IMR-90 (cell line): Measurements from ENCODE around the gene RAB11B. TPM values are rescaled to one million over a fixed set of nuclear protein-coding genes. Genes with fewer than 3 reads are reported as not detected.

Experiments
- ATAC-seq: fragments of 200-7000 bp; cut with Tn5 transposase; 2 replicates; pipeline ENCODE4 v1.9.1; 2020; ENCODE audit warnings: low read depth, mild to moderate bottlenecking, moderate library complexity
- BruUV-seq: library from RNA; stranded (reverse); fragments of 400-500 nt; replicated peaks from 2 replicates; lab custom pipeline; 2021; lab: Mats Ljungman, UMichigan
- CTCF ChIA-PET: fragments of 300-600 bp; formaldehyde crosslinking; extraction: SDS; loops from one replicate; lab custom pipeline; 2021; ENCODE audit warnings: antibody characterized with exemption; lab: Yijun Ruan, JAX
- POLR2A ChIA-PET: fragments of 300-600 bp; sonication (Branson Sonifier 250); formaldehyde crosslinking; loops from one replicate; lab custom pipeline; 2022; ENCODE audit warnings: antibody characterized with exemption; ENCODE audit not compliant: unreplicated experiment; lab: Charles Lee
- DNase-seq: peaks from one replicate; pipeline ENCODE4 v3.0.0; 2013
- H2AFZ ChIP-seq: replicated peaks from 2 replicates; pipeline ENCODE3; 2013; ENCODE audit warnings: low read length, mild to moderate bottlenecking; ENCODE audit not compliant: poor library complexity
- H2AK5ac ChIP-seq: 2 replicates; pipeline ENCODE4 v1.6.1; 2013; ENCODE audit warnings: low read depth, low read length, inconsistent platforms
- H2AK9ac ChIP-seq: replicated peaks from 2 replicates; pipeline ENCODE3; 2013; ENCODE audit warnings: mild to moderate bottlenecking, low read depth, low read length, moderate library complexity; ENCODE audit not compliant: poor library complexity
- H2BK120ac ChIP-seq: 2 replicates; pipeline ENCODE4 v1.6.1; 2013; ENCODE audit warnings: low read depth, low read length, inconsistent platforms
- H2BK15ac ChIP-seq: 3 replicates; pipeline ENCODE4 v1.6.1; 2013; ENCODE audit warnings: low read depth, low read length, inconsistent platforms
- H2BK20ac ChIP-seq: 2 replicates; pipeline ENCODE4 v1.6.1; 2013; ENCODE audit warnings: low read depth, mild to moderate bottlenecking, inconsistent platforms, low read length, moderate library complexity
- H2BK5ac ChIP-seq: 2 replicates; pipeline ENCODE4 v1.6.1; 2013; ENCODE audit warnings: mild to moderate bottlenecking, low read depth, low read length, inconsistent platforms; ENCODE audit not compliant: poor library complexity, severe bottlenecking
- H3K14ac ChIP-seq: replicated peaks from 2 replicates; pipeline ENCODE4 v1.6.1; 2013; ENCODE audit warnings: low read depth, low read length, inconsistent platforms
- H3K18ac ChIP-seq: 2 replicates; pipeline ENCODE4 v1.6.1; 2013; ENCODE audit warnings: low read depth, low read length, control low read depth
- H3K23ac ChIP-seq: 2 replicates; pipeline ENCODE4 v1.6.1; 2013; ENCODE audit warnings: low read depth, low read length, inconsistent platforms
- H3K27ac ChIP-seq: 2 replicates; pipeline ENCODE4 v1.5.1; 2013; ENCODE audit warnings: mild to moderate bottlenecking, control low read depth, low read length; ENCODE audit not compliant: insufficient read depth
- H3K27me3 ChIP-seq: 2 replicates; pipeline ENCODE4 v1.6.1; 2013; ENCODE audit warnings: low read length; ENCODE audit not compliant: control insufficient read depth, insufficient read depth
- H3K36me3 ChIP-seq: 2 replicates; pipeline ENCODE4 v1.6.1; 2013; ENCODE audit warnings: low read length, mixed read lengths; ENCODE audit not compliant: control insufficient read depth, insufficient read depth
- H3K4ac ChIP-seq: 2 replicates; pipeline ENCODE4 v1.6.1; 2013; ENCODE audit warnings: low read depth, low read length, inconsistent platforms
- H3K4me1 ChIP-seq: 2 replicates; pipeline ENCODE4 v1.6.1; 2013; ENCODE audit warnings: low read length, mixed read lengths; ENCODE audit not compliant: control insufficient read depth, insufficient read depth
- H3K4me2 ChIP-seq: 2 replicates; pipeline ENCODE4 v1.6.1; 2013; ENCODE audit warnings: low read depth, mild to moderate bottlenecking, control low read depth, low read length, moderate library complexity
- H3K4me3 ChIP-seq: 2 replicates; pipeline ENCODE4 v1.5.1; 2013; ENCODE audit warnings: low read depth, mild to moderate bottlenecking, control low read depth, low read length, moderate library complexity; ENCODE audit not compliant: insufficient read depth
- H3K56ac ChIP-seq: 2 replicates; pipeline ENCODE4 v1.6.1; 2013; ENCODE audit warnings: low read length, inconsistent platforms; ENCODE audit not compliant: insufficient read depth; ENCODE audit errors: extremely low read depth
- H3K79me1 ChIP-seq, 2 experiments: 2 replicates each; pipeline ENCODE4 v1.6.1; 2013; ENCODE audit warnings: low read length in 2 of 2, inconsistent platforms in 1 of 2, low read depth in 1 of 2
- H3K9ac ChIP-seq: 2 replicates; pipeline ENCODE4 v1.6.1; 2013; ENCODE audit warnings: low read depth, low read length, control low read depth
- H3K9me1 ChIP-seq: 2 replicates; pipeline ENCODE4 v1.6.1; 2013; ENCODE audit warnings: low read length, inconsistent platforms; ENCODE audit not compliant: insufficient read depth
- H3K9me3 ChIP-seq: 2 replicates; pipeline ENCODE4 v1.6.1; 2013; ENCODE audit warnings: low read length; ENCODE audit not compliant: control insufficient read depth, insufficient read depth
- H4K20me1 ChIP-seq: 2 replicates; pipeline ENCODE4 v1.6.1; 2013; ENCODE audit warnings: low read length, inconsistent platforms; ENCODE audit not compliant: insufficient read depth
- H4K5ac ChIP-seq: 2 replicates; pipeline ENCODE4 v1.6.1; 2013; ENCODE audit warnings: mild to moderate bottlenecking, low read depth, low read length, control low read depth
- H4K8ac ChIP-seq, 2 experiments: 2 replicates each; pipeline ENCODE4 v1.6.1; 2013; ENCODE audit warnings: low read depth in 2 of 2, low read length in 2 of 2, control low read depth in 1 of 2, inconsistent platforms in 1 of 2
- H4K91ac ChIP-seq: 2 replicates; pipeline ENCODE4 v1.6.1; 2013; ENCODE audit warnings: low read depth, low read length, inconsistent platforms; ENCODE audit not compliant: insufficient read depth
- BHLHE40 ChIP-seq: fragments of 150-350 bp; IDR thresholded peaks from 2 replicates; pipeline ENCODE4 v1.6.1; 2016; ENCODE audit warnings: mild to moderate bottlenecking, low read depth, low read length
- CEBPB ChIP-seq: IDR thresholded peaks from 2 replicates; pipeline ENCODE4 v1.6.1; 2012; ENCODE audit warnings: low read depth, low read length, improper control_type of control experiment
- CTCF ChIP-seq: conservative IDR thresholded peaks from 2 replicates; pipeline ENCODE4 v1.5.1; 2012; ENCODE audit warnings: mild to moderate bottlenecking, low read depth, low read length, improper control_type of control experiment
- ELK1 ChIP-seq: fragments of 150-350 bp; IDR thresholded peaks from 2 replicates; pipeline ENCODE4 v1.6.1; 2016; ENCODE audit warnings: low read depth, mild to moderate bottlenecking, low read length, moderate library complexity, borderline replicate concordance
- FOS ChIP-seq: fragments of 150-350 bp; IDR thresholded peaks from 2 replicates; pipeline ENCODE4 v1.6.1; 2016; ENCODE audit warnings: low read depth, low read length
- MAFK ChIP-seq: IDR thresholded peaks from 2 replicates; pipeline ENCODE4 v1.6.1; 2012; ENCODE audit warnings: low read depth, low read length, improper control_type of control experiment
- MAZ ChIP-seq: IDR thresholded peaks from 2 replicates; pipeline ENCODE4 v1.6.1; 2012; ENCODE audit warnings: low read depth, mild to moderate bottlenecking, low read length, improper control_type of control experiment, moderate library complexity, borderline replicate concordance
- MXI1 ChIP-seq: IDR thresholded peaks from 2 replicates; pipeline ENCODE4 v1.6.1; 2012; ENCODE audit warnings: low read depth, mild to moderate bottlenecking, low read length, moderate library complexity, borderline replicate concordance
- NFE2L2 ChIP-seq: fragments of 150-350 bp; IDR thresholded peaks from 2 replicates; pipeline ENCODE4 v1.6.1; 2016; ENCODE audit warnings: low read depth, mild to moderate bottlenecking, low read length
- POLR2A ChIP-seq: IDR thresholded peaks from 2 replicates; pipeline ENCODE4 v1.6.1; 2012; ENCODE audit warnings: mild to moderate bottlenecking, low read depth, low read length
- RAD21 ChIP-seq: IDR thresholded peaks from 2 replicates; pipeline ENCODE4 v1.6.1; 2012; ENCODE audit warnings: low read length, improper control_type of control experiment
- RCOR1 ChIP-seq: IDR thresholded peaks from 2 replicates; pipeline ENCODE4 v1.6.1; 2012; ENCODE audit warnings: mild to moderate bottlenecking, low read length, improper control_type of control experiment; ENCODE audit not compliant: insufficient replicate concordance
- RFX5 ChIP-seq: IDR thresholded peaks from 2 replicates; pipeline ENCODE4 v1.8.0; 2012; ENCODE audit warnings: low read depth, mild to moderate bottlenecking, low read length, moderate library complexity
- SMC3 ChIP-seq: fragments of 150-350 bp; IDR thresholded peaks from 2 replicates; pipeline ENCODE4 v1.6.1; 2016; ENCODE audit warnings: low read depth, mild to moderate bottlenecking, antibody characterized with exemption, low read length, moderate library complexity
- USF2 ChIP-seq: fragments of 150-350 bp; IDR thresholded peaks from 2 replicates; pipeline ENCODE4 v1.6.1; 2017; ENCODE audit warnings: mild to moderate bottlenecking, antibody characterized with exemption, low read length, low read depth
- WGBS, 2 experiments: methylation state at CpG; one replicate each; pipeline versions ENCODE4 v1.1.5 to v1.1.7; 2013; ENCODE audit warnings: missing lambda C conversion rate in 2 of 2; ENCODE audit not compliant: insufficient read length in 1 of 2; ENCODE audit errors: extremely low coverage in 2 of 2; 5-methylcytosine and 5-hydroxymethylcytosine counted together
- dilution Hi-C: fragments of 300-500 bp; cut with HindIII; formaldehyde crosslinking; loops from one replicate; pipeline ENCODE4 v1.14.3; 2018; ENCODE audit warnings: low sequenced_read_pairs; ENCODE audit not compliant: unreplicated experiment
- in situ Hi-C: fragments of 300-500 bp; cut with MboI; formaldehyde crosslinking; loops from 3 replicates; pipeline ENCODE4 v1.14.3; 2019; ENCODE audit warnings: low sequenced_read_pairs, inconsistent platforms, mixed read lengths
- intact Hi-C: fragments of 100-400 bp; cut with micrococcal nuclease; formaldehyde crosslinking; loops from 2 replicates; pipeline ENCODE4 v1.10.0; 2022
- polyA plus RNA-seq, 3 experiments: library from polyadenylated mRNA; depleted of rRNA; stranded (reverse); fragments of >200 nt; gene quantifications; 2 replicates each; pipeline ENCODE4 v1.2.3, GENCODE V29; 2012; ENCODE audit warnings: low replicate concordance in 1 of 3
- total RNA-seq: library from RNA; depleted of rRNA; stranded (reverse); fragments of >200 nt; gene quantifications from 2 replicates; pipeline ENCODE4 v1.2.3, GENCODE V29; 2012

RAB11B gene
- total and polyA plus RNA-seq, 2 of the 4 experiments (the other 2 are of a cell fraction), result 8.2 to 117 TPM

- Histone ChIP-seq H2AK9ac (no peak overlapping the region), H3K4ac (no peak overlapping the region), H3K56ac (no peak overlapping the region), H3K9ac (no peak overlapping the region), H2AFZ (no peak overlapping the region), H2AK5ac (no peak overlapping the region), H3K27ac (no peak overlapping the region), H3K18ac (no peak overlapping the region), H4K8ac (no peak overlapping the region), H4K20me1 (no peaks in the 10 kb centered on the region), H3K4me2 (no peak overlapping the region), H3K14ac (no peak overlapping the region), H3K4me1 (peaks cover 2% of the 10 kb centered on the region; the same call in 1 of the 2 replicates), H3K27me3 (no peaks in the 10 kb centered on the region), H4K91ac (no peak overlapping the region), H3K36me3 (no peaks in the 10 kb centered on the region; the same call in 1 of the 2 replicates), H3K4me3 (no peak overlapping the region), H3K9me3 (no peaks in the 10 kb centered on the region), H2BK20ac (no peak overlapping the region), H3K9me1 (no peaks in the 10 kb centered on the region), H4K5ac (no peak overlapping the region), H3K79me1 (peaks cover 0 to 2% of the 10 kb centered on the region in 2 experiments; a peak in 1 of 4 replicates), H2BK120ac (no peak overlapping the region), H2BK5ac (no peak overlapping the region), H2BK15ac (no peak overlapping the region), H3K23ac (no peak overlapping the region)
- ATAC-seq, result no peak
- in situ Hi-C loops (no loop called here), intact Hi-C loops (no loop called here), dilution Hi-C loops (no loop called here)
- TF ChIP-seq CEBPB, result no peak
- TF ChIP-seq BHLHE40, result no peak
- no peak for TF ChIP-seq MAZ
- no peak for TF ChIP-seq POLR2A
- no peak for TF ChIP-seq FOS
- no peak for TF ChIP-seq RAD21
- TF ChIP-seq NFE2L2, result no peak
- no peak for TF ChIP-seq RFX5
- no peak for TF ChIP-seq MAFK
- no peak for TF ChIP-seq ELK1
- TF ChIP-seq SMC3, result no peak
- no peak for TF ChIP-seq MXI1
- TF ChIP-seq CTCF, result no peak
- no peak for TF ChIP-seq USF2
- TF ChIP-seq RCOR1, result no peak
- POLR2A ChIA-PET, result no interaction called here
- DNase-seq, result no peak
- CTCF ChIA-PET, result no interaction called here
- BruUV-seq, result no TSS peak
- WGBS, 2 experiments, result 77% methylated on average over 4 of the region's 6 CpGs; no CpG with 5 or more reads in 1 of the 2 experiments
Measured at GRCh38 chr19:8429044-8429443, 38.9 kb downstream of the RAB11B start.
